Bronchus fibroblast of lung (primary cell): ENCODE results near the gene ZFAND3. TPM values are rescaled to one million over a fixed set of nuclear protein-coding genes. Genes with fewer than 3 reads are reported as not detected.

ENCODE experiments used
- total RNA-seq: library from RNA; depleted of rRNA; stranded (reverse); fragments of >200 nt; gene quantifications from 2 replicates; pipeline ENCODE4 v1.2.3, GENCODE V29; 2015

ZFAND3 gene, protein sequence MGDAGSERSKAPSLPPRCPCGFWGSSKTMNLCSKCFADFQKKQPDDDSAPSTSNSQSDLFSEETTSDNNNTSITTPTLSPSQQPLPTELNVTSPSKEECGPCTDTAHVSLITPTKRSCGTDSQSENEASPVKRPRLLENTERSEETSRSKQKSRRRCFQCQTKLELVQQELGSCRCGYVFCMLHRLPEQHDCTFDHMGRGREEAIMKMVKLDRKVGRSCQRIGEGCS
- 17.1 and 21.3 TPM in 2 replicates for total RNA-seq

GRCh38 chr6:37819177-37819801 is at the start of gene ZFAND3:
ZFAND3 (plus strand) TSS chr6:37819727; CDS start chr6:37819946, 219 bp downstream.

Other genes with a start within 250 kb of the ZFAND3 start
- 1.2 and 1.3 TPM in 2 replicates for gene MDGA1, start 121.8 kb upstream of the ZFAND3 start, total RNA-seq